A673 (cell line): ENCODE measurements around the gene CTSC.

Source experiments
- EZH2 ChIP-seq: fragments of 200-600 bp; sonication (generic); IDR thresholded peaks from 2 replicates; pipeline ENCODE4 v1.6.1; 2017; ENCODE audit warnings: borderline replicate concordance, low read depth, mild to moderate bottlenecking, mixed read lengths, antibody characterized with exemption, low read length; ENCODE audit not compliant: poor library complexity, severe bottlenecking
- TF ChIP-seq, protein P1 (sequence below): fragments of 300-800, 200-600 bp; sonication (generic); conservative IDR thresholded peaks from 2 replicates; pipeline ENCODE4 v1.5.1; 2017; ENCODE audit warnings: low read depth, mild to moderate bottlenecking, antibody characterized with exemption, low read length, moderate library complexity, mixed read lengths

DNA sequence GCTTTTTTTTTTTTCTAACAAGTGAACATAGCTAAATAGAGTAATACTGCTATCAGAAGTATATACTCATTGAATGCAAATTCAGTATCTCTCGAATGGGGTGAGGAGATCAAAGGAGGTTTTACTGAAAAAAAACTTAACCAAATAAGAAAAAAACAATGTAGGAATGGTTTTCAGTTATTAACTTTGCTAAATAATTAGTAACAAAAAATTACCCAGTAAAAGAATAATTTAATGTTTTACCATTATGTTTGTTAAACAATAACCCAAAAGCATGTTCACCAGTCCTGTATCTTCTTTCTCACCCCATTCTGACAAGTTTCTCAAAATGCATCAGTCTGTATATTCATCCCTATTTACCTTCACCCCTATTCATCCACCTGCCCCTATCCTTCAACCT is 22.6 kb upstream of the CTSC start:
- TF ChIP-seq, protein P1, sequence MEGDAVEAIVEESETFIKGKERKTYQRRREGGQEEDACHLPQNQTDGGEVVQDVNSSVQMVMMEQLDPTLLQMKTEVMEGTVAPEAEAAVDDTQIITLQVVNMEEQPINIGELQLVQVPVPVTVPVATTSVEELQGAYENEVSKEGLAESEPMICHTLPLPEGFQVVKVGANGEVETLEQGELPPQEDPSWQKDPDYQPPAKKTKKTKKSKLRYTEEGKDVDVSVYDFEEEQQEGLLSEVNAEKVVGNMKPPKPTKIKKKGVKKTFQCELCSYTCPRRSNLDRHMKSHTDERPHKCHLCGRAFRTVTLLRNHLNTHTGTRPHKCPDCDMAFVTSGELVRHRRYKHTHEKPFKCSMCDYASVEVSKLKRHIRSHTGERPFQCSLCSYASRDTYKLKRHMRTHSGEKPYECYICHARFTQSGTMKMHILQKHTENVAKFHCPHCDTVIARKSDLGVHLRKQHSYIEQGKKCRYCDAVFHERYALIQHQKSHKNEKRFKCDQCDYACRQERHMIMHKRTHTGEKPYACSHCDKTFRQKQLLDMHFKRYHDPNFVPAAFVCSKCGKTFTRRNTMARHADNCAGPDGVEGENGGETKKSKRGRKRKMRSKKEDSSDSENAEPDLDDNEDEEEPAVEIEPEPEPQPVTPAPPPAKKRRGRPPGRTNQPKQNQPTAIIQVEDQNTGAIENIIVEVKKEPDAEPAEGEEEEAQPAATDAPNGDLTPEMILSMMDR: no peak
- no peak for TF ChIP-seq EZH2
